Lower leg skin (tissue), 3 donors: ENCODE data around the gene SUB1.

Source experiments
- CTCF ChIP-seq, 3 donors: fragments of 450-650 bp; IDR thresholded peaks; one replicate each; pipeline ENCODE4 v1.5.1; 2016; ENCODE audit warnings: antibody characterized with exemption in 3 of 3, mild to moderate bottlenecking in 3 of 3, moderate library complexity in 2 of 3
- POLR2A ChIP-seq, 2 donors: fragments of 450-650 bp; IDR thresholded peaks; one replicate each; pipeline ENCODE4 v1.6.1; 2016 to 2017; ENCODE audit warnings: antibody characterized with exemption in 2 of 2, mild to moderate bottlenecking in 1 of 2, moderate library complexity in 1 of 2

- no peak for TF ChIP-seq CTCF (IDR thresholded peaks at IDR 0.05)
- no peak for TF ChIP-seq POLR2A (IDR thresholded peaks at IDR 0.05)
Observed at GRCh38 chr5:32587067-32587551, 1.8 kb downstream of the SUB1 start.
